ENCODE data around the gene CRABP2.

Gene CRABP2

GRCh38 chr1:156705321-156705917, at the start of gene CRABP2:
CRABP2 (minus strand) TSS chr1:156705583; CDS start chr1:156705446, 137 bp downstream.
- no peak for DNase-seq

DNA sequence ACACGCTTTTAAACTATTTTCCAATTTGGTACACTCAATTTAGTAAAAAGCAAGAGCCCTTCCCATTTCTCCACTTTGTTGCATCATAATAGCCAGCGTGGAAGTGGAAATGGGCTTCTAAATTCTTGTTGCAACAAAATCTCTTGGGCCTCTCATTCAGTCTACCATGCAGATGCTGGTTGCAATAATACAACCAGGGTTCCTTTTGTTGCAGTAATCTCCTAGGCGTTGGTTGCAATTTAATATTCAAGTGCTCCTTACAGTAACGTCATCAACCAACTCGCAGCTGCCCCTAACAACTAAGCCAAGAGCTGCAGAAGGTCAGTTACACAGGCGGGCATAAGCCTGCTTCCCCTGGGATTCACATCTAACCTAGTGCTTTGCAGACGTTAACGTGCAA, 48.8 kb upstream of the CRABP2 start:
- no peak for DNase-seq

DNA sequence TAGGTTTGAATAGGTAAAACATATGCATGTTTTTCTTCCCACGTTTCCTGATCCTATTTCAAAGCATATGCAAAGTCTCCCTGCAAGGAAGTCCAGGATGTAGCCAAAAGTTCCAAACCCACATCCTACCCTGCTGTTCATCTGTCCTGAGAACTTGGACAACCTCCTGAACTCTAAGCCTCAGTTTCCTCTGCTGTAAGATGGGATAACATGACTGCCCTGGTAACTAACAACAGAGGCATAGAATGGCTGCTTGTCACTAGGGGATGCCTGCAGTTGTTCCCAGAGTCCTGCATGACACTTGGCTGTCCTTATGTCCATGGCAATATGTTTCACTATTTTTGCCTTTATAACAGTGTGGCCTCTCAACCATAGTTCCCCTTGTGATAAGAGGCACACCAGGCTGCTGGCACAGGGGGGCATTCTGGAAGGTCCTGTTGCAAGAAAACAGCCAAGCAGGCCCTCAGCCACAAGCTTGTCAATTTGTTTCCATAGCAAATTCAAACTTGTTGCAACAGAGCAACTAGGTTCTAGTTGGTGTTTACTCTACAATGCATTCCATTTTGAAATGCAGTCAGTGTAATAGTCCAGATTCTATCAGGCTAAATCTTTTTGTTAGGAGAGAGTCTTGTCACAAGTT, 47.6 kb upstream of the CRABP2 start:
- DNase-seq, result no peak

DNA sequence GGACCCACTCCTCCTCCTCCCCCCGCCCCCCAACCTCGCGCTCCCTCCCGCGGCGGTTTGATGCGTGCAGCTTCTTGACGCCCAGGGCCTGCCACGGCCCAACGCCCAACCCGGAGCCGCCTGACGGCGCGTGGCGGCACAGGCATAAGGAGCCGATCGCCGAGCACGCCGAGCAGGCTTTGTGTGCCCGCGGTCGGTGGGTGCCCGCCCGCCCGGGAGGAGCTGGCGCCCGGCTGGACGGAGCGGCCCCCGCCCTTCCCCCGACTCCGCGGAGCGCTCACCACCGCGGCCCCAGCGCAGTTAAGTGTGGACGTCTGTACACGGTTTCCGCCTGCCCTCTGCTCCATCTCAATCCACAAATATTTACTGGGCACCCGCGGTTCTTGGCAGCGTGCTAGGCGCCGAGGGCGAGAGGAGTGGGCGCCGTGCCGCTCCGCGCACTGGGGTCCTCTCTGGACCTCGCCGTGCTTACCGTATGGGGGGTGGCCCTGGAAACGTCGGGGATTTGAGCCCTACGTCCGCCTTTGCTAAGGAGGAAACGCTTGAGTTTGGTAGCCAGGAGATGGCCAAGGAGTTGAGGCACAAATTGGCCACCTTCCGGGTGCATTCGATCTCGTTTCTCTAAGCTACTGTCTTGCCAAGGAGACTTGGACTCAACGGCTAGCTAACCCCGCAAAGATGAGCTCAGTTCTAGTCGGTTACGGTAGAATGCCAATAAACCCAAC, 46.5 kb upstream of the CRABP2 start:
- DNase-seq, result peak; percentile 94

- no peak for DNase-seq
These were observed 46.0 kb upstream of the CRABP2 start, which contains the start of gene HDGF for GRCh38 chr1:156751451-156751756. HDGF (minus strand) TSS chr1:156751675; CDS start chr1:156751429, 246 bp downstream.

DNA sequence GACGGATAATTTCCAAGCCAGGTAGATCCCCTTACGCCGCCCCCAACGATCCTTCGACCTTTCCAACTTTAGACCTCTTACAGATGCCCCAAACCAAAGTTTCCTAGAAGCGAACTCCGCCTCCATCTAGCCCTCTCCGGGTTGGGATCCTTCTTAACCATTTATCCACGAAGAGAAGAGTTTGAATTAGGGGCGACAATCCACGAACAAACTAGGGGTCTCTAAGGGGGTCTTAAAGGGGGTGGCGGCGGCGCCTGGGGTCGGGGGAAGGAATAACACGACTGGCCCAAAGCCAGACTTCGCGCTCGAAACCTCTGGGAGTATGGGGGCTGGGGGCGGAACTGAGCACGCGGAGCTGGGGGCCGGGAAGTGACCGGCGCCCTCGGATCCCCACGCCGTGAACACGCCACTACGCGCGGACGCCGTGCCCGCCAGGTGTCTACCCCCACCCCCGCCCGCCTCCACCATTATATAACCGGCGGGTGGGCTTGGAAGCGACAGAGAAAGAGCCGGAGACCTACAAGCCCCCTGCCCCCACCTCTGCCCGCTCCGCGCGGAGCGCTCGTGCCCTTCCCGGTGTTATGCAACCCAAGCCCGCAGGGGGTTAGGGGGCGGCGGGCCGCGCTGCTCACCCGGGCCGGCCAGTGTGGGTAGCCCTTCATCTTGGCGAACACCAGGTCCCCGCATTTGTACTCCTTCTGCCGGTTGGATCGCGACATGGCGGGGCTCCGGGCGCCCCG, 45.5 kb upstream of the CRABP2 start:
- DNase-seq, result no peak

DNA sequence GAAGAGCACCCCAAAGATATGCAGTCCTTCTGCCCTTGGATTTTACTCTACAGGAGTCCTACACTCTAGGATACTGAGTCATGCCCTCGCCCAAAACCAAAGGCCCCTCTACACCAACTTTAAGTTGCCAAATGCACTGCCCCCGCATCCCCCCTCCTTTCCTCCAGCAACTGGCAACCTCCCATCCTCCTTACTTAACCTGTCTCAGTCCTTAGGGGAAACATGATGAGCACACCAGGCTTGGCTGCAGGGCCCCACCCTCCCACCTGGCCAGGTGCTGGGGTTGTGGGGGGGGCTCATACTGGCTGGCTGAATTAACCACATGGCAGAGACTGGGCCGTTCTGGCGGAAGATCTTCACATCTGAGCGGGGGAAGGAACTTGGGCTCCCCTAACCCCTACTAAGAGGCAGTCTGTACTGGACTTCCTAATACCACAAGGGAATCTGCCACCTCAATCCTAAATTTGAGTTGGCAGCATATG, 44.8 kb upstream of the CRABP2 start:
- DNase-seq, result no peak

DNA sequence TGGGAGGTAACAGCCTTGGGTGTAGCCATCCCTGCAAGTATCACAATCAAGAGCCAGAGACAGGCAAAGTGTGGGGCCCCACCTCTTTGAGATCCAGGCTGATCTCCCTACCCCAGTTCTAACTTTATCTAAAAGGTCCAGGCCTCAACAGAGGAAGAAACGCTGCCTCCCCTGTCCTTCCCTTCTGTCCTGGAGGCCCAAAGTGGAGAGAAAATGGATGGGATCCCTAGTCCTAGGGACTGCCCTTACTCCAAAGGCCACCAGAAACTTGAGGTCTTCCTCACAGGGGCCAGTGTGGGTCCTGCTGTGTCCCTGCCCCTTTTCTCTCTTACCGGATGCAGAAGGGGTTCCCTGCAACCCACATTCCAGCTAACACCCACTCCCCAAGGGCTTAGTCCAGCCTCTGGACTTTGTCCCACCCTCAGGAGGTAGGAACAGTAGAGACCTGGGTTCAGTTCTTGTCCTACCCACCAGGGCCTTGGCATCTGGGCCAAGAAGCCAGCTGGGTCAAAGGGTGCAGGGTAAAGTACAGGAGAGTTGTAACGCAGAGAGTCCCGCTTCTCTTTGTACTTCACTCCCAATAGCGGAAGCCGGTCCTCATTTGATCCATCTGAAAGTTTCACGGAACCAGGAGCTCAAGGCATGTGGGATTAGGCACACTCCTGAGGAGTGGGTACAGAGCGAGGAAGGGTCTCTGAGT, 44.2 kb upstream of the CRABP2 start:
- DNase-seq, result no peak

DNA sequence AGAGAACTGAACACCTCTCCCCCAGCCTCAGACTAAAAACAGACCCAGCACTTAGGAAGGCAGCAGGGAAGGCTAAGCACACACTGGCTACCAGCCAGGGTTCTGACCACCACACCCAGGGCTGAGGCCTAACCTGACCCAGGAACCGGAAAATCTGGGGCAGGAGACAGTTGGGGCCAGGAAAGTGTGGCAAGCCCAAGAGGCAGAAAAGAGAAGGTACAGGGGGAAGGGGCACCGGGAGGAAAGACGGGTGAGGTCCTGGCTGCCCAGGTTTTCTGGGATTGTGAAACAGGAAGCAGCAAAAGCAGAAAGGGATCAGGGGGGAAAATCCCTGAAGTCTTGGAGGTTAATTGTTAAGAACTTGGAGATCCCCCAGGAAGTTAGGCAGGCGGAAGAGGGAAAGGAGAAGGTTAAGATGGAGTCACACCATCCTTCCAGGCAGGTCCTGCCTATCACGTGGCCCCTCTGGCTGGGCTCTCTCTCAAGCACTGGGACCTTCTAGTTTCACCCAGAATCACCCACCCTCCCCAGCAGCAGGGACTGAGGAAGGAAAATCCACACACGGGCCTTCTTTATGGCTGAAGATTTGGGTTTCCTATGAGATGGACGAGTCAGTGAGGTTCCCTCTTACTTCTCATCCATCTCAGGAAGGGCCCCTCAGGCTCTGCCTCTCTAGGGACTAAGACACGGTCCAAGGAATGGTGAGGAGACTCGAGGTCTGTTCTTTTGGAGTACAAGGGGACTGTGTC, 43.5 kb upstream of the CRABP2 start:
- DNase-seq, result peak; percentile 90

DNA sequence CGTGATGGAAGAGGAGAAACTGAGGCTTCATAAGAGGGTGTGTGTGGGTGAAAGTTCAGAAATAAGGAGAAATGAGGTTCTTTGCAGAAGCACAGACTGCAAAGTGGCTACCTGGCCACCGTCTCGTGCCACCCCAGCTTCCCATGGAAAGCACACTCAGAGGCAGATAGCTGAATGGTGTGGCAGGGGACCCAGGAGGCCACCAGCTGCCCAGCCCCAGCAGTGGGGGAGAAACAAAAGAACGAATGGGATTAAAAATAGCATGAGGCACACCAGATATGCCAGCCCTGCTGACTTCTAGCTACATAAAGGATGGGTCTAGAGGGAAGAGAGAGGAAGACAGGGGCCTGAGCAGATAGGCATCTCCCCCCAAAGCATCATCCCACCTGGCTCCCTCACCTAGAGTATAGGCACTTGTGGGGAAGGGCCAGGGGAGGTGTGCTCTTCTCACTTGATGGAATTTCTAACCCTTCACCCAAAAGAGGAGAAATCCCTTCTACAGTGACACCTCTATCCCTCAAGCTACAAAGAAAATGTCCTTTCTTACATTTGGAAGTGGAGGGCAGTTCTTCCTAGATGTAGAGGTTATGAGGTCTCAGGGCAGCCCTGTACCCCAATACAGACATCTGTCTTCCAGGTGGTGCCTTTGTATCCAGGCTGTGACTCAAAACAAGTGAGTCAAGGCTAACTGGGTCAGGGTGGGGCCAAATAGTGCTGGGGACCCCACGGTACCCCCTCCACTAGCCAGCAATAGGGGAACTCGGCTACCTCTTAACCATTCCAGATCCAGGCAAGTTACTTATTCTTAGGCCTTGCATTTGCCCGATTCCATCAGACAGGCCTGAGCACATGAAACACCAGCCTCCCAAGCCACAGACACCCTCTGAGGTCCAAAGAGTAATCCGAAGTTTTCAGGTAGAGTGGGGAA, 42.6 kb upstream of the CRABP2 start:
- DNase-seq, result no peak

GRCh38 chr1:156746728-156747631, 41.6 kb upstream of the CRABP2 start:
- peak; percentile 64 for DNase-seq

DNA sequence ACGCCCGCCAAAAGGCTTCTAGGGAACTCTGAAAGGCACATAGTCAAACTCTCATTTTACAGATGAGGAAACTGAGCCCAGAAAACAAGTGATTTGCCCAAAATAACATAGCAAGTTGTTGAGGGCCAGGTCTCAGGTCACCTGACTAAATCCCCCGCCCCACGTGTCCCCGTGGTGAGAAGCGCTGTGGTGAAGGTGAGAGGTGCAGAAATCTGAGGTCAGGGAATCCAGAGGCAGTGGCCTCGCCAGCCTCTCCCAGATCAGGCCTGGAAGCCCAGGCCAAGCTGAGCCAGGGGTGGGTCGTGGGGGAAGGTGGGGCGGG, 41.0 kb upstream of the CRABP2 start:
- no peak for DNase-seq

GRCh38 chr1:156745881-156746280, 40.5 kb upstream of the CRABP2 start:
- DNase-seq, result peak; percentile 29

GRCh38 chr1:156744786-156745419, 39.5 kb upstream of the CRABP2 start:
- no peak for DNase-seq

DNA sequence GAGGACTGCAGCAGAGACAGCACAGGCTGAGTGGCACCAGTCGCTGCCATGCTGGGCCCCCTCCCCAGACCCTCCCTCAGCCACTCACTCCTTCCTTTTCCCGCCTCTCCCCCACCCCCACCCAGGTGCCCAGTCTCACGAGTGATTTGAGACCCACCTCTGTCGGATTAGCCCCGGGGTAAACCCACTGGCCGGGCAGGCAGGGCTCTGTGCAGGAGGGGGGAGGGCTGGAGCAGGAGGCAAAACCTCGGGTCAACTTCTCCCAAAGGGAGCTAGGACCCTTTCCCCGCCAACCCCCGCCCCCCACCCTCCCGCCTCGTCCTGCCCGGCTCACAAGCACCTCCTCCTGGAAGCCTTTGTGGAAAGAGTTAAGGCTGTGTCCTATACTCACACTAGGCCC, 39.0 kb upstream of the CRABP2 start:
- no peak for DNase-seq

DNA sequence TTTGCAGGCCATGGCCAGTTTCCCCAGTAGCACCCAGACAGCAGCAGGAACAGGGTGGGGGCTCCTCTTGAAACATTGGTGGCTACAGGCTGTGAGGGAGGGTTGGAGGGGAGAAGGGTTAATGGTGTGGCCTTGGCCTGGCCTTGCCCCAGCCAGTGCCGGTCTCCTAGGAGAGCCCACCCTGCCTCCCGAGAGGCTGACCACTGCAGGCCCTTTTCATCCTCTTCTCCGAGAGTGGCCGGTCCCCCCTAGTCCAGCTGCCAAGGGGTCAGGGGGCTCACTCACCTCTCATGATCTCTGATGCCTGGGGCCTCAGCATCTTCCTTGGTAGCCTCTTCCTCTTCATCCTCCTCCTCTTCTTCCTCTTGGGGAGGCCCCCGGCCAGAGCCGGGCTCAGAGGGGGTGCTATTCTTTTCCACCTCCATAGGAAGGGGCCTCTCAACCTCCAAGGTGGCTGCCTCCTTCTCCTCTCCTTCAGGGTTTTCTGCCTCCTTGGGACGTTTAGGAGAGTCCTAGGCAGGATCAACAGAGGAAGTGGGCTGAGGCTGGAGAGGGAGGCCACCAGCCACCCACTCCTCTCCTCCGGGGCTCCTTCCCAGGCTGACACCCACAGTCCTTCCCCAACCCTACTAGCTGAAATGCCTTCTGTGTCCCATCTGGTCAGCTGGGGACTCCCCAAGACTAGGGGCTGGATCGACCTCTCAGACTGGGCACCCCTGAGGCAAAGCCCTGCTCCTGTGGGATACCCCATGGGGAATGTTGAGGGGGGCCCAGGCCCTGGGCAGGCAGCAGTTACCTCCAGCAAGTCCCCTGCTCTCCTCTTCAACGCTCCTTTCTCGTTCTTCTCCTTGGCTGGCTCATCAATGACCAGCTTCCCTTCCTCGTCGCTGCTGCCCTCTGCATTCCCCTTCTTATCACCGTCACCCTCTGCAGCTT, 38.3 kb upstream of the CRABP2 start:
- DNase-seq, result no peak

- no peak for DNase-seq
These were observed 37.4 kb upstream of the CRABP2 start for GRCh38 chr1:156742801-156743200.

- no peak for DNase-seq
These were observed 36.6 kb upstream of the CRABP2 start for GRCh38 chr1:156742017-156742416.
